WTC11 (cell line): Measurements from ENCODE around the gene EPX.

ENCODE experiments used
- CTCF ChIP-seq: fragments of 200-600 bp; IDR thresholded peaks from 2 replicates; pipeline ENCODE4 v1.8.0; 2022; ENCODE audit warnings: antibody characterized with exemption
- ZSCAN18 ChIP-seq: fragments of 250-450 bp; sonication (Bioruptor Pico); IDR thresholded peaks from 2 replicates; pipeline ENCODE4 v2.1.2; 2022; ENCODE audit warnings: mild to moderate bottlenecking, moderate library complexity

- TF ChIP-seq ZSCAN18 (CRISPR knock-in tag), result no peak
- TF ChIP-seq CTCF, result no peak
These were observed 16.3 kb upstream of the EPX start for GRCh38 chr17:58176200-58176599.
